Stomach (tissue), 4 donors: Measurements from ENCODE around the gene RIOK2.

ENCODE experiments used
- EP300 ChIP-seq: sonication (generic); formaldehyde crosslinking; IDR thresholded peaks from one replicate; pipeline ENCODE4 v1.6.1; 2017; ENCODE audit warnings: antibody characterized with exemption
- POLR2A ChIP-seq, 4 donors: fragments of 450-650 bp; IDR thresholded peaks; one replicate each; pipeline ENCODE4 v1.6.1; 2016; ENCODE audit warnings: antibody characterized with exemption in 4 of 4, control low read depth in 2 of 4, mild to moderate bottlenecking in 1 of 4, moderate library complexity in 1 of 4
- POLR2AphosphoS5 ChIP-seq, 3 donors: sonication (generic); formaldehyde crosslinking; IDR thresholded peaks; one replicate each; pipeline ENCODE4 v1.6.1; 2016; ENCODE audit warnings: antibody characterized with exemption in 3 of 3
- TF ChIP-seq, protein P1 (sequence below), 7 experiments: fragments of 450-650 bp in 4 of 7; fragments of 200-600 bp in 3 of 7; sonication (generic) in 3 of 7; IDR thresholded peaks; one replicate each; pipeline ENCODE4 v1.5.1; 2016 to 2019; ENCODE audit warnings: antibody characterized with exemption in 7 of 7, control low read depth in 2 of 7, mild to moderate bottlenecking in 1 of 7

DNA sequence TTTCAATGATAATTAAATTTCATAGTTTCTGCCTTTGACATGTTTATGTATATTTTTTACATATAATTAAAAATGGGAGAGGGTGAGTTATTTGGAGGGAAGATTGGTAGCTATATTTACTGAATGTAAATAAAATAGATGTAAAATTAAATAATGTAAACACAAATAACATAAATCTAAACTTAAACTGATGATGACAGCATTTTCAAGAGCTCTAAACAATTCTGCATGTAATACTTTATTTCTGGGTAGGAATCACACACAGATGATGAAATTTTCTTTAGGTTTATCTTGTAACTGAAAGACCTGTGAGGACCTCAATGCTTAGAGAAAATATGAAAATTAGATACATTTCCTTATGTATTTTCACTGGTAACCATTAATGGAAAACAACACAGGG lies 42.2 kb upstream of the RIOK2 start:
- TF ChIP-seq, protein P1, sequence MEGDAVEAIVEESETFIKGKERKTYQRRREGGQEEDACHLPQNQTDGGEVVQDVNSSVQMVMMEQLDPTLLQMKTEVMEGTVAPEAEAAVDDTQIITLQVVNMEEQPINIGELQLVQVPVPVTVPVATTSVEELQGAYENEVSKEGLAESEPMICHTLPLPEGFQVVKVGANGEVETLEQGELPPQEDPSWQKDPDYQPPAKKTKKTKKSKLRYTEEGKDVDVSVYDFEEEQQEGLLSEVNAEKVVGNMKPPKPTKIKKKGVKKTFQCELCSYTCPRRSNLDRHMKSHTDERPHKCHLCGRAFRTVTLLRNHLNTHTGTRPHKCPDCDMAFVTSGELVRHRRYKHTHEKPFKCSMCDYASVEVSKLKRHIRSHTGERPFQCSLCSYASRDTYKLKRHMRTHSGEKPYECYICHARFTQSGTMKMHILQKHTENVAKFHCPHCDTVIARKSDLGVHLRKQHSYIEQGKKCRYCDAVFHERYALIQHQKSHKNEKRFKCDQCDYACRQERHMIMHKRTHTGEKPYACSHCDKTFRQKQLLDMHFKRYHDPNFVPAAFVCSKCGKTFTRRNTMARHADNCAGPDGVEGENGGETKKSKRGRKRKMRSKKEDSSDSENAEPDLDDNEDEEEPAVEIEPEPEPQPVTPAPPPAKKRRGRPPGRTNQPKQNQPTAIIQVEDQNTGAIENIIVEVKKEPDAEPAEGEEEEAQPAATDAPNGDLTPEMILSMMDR (IDR thresholded peaks at IDR 0.05) = no peak
- no peak for TF ChIP-seq POLR2A (IDR thresholded peaks at IDR 0.05)
- no peak for TF ChIP-seq POLR2AphosphoS5 (IDR thresholded peaks at IDR 0.05)
- TF ChIP-seq EP300 = no peak
